Panc1 (cell line): ENCODE data around the gene TNFRSF1B.

Experiments
- CTCF ChIP-seq: fragments of 450-650 bp; IDR thresholded peaks from 2 replicates; pipeline ENCODE4 v1.5.1; 2017; ENCODE audit warnings: mild to moderate bottlenecking
- POLR2AphosphoS5 ChIP-seq: IDR thresholded peaks from 2 replicates; pipeline ENCODE4 v1.6.1; 2012; ENCODE audit warnings: mild to moderate bottlenecking, low read depth, low read length, moderate library complexity
- REST ChIP-seq, 2 experiments: IDR thresholded peaks; 2 replicates each; pipeline ENCODE4 v1.6.1; 2011 to 2012; ENCODE audit warnings: low read depth in 2 of 2, control low read depth in 1 of 2, low read length in 1 of 2, mild to moderate bottlenecking in 1 of 2, moderate library complexity in 1 of 2; ENCODE audit not compliant: insufficient read depth in 1 of 2
- SIN3A ChIP-seq: IDR thresholded peaks from 2 replicates; pipeline ENCODE4 v1.6.1; 2012; ENCODE audit warnings: low read depth, mild to moderate bottlenecking, low read length, moderate library complexity, borderline replicate concordance; ENCODE audit not compliant: insufficient read depth
- TCF7L2 ChIP-seq: IDR thresholded peaks from 2 replicates; pipeline ENCODE4 v1.6.1; 2011; ENCODE audit warnings: mild to moderate bottlenecking, low read depth, low read length, inconsistent platforms

GRCh38 chr1:12208764-12209494 is 42.1 kb downstream of the TNFRSF1B start:
- peak; percentile 93 for TF ChIP-seq CTCF
- no peak for TF ChIP-seq SIN3A
- TF ChIP-seq POLR2AphosphoS5: no peak
- no peak for TF ChIP-seq TCF7L2
- no peak; a peak in 1 of 4 replicates for TF ChIP-seq REST (IDR thresholded peaks at IDR 0.05; ENCODE audit: insufficient read depth in 1 of 2, low read depth in 2 of 2, low read length in 1 of 2)
